ENCODE results near the gene NOSIP.

The NOSIP gene

GRCh38 chr19:49570997-49571676, 9.2 kb downstream of the NOSIP start:
- no peak for DNase-seq

- no peak for DNase-seq
Measured at GRCh38 chr19:49570138-49570856, 10.1 kb downstream of the NOSIP start.

GRCh38 chr19:49567861-49568441, 12.4 kb downstream of the NOSIP start:
- no peak for DNase-seq

DNA sequence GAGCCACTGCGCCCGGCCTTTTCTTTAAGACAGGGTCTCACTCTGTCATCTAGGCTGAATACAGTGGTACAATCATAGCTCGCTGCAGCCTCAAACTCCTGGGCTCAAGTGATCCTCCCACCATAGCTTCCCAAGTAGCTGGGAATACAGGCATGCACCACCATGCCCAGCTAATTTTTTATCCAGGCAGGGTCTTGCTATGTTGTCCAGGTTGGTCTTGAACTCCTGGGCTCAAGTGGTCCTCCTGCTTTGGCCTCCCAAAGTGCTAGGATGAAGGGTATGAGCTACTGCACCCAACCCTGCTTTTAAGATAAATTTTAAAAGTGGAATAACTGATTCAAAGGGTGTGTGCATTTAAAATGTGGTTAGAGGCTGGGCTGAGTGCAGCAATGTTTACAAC, 14.1 kb downstream of the NOSIP start:
- DNase-seq = no peak

- DNase-seq = no peak
Measured at GRCh38 chr19:49565261-49565660, 15.1 kb downstream of the NOSIP start.

- no peak for DNase-seq
Measured at GRCh38 chr19:49564616-49565045, 15.7 kb downstream of the NOSIP start.

DNA sequence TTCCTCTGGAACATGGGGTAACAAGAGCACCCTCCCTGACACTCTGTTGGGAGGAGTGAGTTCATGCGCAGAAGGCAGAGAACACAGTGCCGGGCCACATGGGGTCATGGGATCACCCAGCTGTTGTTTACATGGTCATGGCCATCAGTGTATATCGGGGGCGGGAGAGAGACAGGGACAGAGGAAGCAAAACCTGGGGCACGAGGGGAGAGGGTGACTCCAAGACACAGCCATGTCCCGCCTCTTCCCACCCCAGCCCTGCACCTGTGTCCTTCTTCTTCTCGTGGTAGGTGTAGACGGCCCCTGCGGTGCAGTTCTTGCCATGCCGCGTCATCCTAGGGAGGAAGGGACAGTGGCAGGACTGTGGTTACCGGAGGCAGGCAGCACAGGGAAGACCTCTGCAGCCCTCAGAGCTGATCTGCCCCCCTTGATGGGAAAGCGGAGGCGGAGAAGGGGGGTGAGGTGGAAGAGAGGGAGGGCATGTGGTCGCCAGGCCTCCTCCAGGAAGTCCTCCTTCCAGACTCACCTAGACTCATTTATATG, 19.9 kb downstream of the NOSIP start:
- DNase-seq = no peak

DNA sequence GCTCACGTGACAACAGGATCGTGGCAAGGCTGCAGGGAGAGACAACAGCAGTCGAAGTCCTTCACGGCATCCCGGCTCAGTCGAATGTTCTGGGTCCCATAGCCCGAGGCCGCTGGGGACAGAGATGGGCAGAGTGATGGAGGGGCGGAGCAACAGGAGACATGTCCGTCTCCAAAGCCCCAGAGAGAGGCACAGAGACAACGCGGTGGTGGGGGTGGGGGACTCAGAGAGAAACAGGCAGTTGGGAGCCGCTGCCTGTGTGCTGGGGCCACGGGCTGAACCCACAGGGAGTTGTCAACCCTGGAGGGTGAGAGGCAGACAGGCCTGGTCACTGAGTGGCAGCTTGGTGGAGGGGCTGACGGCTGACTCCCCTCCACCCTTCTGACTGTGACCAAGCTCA, 20.4 kb downstream of the NOSIP start:
- DNase-seq = no peak

DNA sequence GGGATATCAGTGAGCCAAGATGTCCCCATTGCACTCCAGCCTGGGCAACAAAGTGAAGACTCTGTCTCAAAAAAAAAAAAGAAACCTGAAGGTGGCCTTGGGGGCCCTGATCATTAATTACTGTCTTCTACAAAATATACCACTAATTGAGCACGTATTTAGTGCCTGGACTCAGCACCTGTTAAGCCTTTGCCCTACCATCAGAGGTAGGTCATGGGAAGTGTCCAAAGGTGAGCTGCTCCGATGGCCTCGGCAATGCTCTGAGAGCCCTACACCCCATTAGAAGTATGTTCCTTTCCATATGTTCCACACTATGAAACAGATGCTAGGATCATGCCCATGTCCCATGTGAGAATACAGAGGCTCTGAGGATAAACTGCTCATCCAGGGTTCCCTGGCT, 20.9 kb downstream of the NOSIP start:
- no peak for DNase-seq

GRCh38 chr19:49558591-49558990, 21.8 kb downstream of the NOSIP start:
- DNase-seq = no peak

GRCh38 chr19:49557641-49558325, 22.6 kb downstream of the NOSIP start:
- DNase-seq = no peak

DNA sequence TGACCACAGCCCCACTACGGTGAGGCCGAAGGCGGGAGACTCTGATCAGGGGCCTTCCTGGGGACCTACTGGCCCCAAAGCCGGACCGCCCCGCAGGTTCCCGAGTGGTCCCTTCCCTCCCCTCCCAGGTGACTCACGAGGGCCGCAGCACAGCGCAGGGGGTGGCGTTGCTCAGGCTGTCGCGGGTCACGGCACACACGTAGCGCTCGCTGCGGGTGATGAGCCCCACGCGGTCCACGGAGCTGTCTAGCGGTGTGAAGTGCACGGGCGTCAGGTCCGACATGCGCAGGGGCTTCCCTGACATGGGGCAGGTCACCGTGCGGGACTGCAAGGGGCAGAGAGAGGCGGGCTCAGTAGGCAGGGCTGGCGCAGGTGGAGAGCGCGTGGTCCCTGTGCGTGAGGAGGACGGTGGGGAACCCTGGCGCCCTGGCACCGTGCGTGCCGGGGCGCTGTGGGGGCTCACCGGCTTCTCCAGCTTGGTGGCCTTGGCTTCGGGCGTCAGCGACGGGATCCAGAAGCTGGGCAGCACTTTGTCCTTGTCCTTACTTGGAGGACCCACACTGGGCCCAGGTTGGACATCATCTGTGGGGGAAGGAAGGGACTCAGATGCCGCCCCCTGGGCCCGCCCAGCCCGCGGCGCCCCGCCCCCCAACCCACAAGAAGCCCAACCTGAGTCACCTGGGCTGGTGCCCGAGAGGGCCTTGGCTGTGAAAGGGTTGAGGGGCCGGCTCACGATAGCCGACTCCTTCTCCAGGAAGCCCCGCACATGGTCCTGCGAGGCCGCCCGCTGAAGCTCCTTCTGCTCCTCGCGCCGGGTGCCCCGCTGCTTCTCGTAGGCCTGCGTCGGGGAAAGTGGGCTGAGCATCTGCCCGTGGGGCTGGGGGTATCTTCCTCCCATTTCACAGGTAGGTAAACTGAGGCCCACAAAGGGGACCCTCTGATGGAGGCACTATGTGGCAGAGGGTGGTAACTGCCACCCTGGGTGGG, 23.7 kb downstream of the NOSIP start:
- DNase-seq = no peak

DNA sequence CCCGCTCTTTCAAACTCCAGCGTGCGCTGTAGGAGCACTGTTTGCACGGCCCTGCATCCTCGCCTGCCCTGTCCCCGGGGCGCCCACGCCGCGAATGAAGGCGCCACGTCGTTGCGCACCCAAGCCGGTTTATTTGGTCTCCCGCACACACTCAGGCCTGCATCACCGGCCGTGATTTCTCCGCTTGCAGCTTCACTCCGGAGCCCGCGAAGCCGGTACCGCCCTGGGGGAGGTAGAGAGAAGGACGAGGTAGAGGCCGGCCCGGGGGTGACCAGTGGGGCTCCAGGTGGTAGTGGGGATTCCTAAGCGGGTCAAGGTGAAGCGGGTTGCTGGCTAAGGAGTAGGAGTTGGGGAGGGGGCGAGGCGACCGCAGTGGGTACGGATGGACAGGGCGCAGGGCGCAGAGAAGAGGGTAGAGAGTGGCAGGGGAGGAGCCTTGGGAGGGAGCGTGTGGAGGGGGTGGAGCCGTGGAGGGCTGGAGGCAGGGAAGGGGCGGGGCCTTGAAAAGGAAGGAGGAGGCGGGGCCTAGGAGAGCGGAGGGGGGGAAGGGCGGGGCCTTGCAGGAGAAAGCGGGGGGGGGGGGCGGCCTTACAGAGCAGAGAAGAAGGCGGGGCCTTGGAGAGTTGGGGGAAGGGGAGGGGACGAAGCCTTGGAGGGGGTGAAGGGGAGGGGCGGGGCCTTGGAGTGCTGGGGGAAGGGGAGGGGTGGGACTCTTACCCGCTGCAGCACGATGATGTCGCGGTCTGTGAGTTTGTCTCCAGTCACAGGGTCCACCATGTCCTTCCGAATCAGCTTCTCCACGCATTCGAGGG, 24.6 kb downstream of the NOSIP start:
- no peak for DNase-seq

- DNase-seq = no peak
Measured at GRCh38 chr19:49554701-49555181, 25.6 kb downstream of the NOSIP start.

DNA sequence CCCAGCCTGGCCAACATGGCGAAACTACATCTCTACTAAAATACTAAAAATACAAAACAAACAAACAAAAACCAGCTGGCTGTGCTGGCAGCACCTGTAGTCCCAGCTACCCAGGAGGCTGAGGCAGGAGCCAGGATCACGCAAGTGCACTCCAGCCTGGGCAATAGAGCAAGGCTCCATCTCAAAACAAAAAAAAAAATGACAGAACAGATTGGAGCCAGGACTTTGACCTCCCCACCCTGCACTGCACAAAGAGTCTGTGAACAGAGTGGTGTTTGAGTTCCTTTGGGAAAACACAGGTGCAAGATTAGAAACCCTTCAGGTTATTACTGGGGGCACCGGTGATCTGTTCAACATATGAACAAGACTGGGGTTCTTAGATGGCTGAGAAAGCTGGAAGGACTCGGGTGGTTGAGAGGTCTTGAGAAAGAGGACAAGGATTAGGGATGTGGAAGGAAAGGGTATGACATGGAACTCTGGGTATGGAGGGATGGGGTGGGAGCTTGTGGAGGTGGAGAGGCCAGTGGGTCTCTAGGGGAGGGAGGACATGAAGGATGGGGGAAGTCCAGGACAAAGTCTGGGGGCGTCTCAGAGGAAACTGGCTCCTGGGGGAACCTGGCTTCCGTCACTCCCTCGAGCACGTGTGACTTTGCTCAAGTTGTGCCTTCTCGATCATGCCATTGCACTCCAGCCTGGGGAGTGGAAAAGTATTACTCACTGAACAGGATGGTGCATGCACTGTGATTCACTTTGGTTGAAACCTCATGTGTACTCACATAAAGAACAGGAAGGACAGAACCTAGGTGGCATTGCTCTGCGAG, 26.7 kb downstream of the NOSIP start:
- DNase-seq = no peak

- no peak for DNase-seq
Measured at GRCh38 chr19:49552749-49553148, 27.6 kb downstream of the NOSIP start.

- DNase-seq = no peak
Measured at GRCh38 chr19:49551531-49551930, 28.8 kb downstream of the NOSIP start.

DNA sequence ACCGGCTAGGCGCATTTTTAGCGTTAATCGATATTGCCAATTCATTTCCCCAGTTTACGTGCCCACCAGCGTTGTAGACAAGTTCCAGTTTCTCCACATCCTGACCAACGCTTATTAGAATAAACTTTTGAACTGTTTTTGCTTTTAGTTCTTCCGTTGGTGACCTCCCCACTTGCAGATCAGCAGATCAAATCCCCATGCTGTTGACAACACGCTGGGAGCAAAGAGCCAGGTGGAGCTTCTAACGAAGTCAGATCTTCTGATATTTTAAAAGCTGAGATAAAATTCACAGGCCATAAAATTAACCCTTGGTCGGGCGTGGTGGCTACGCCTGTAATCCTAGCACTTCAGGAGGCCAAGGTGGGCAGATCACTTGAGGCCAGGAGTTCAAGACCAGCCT, 31.3 kb downstream of the NOSIP start:
- DNase-seq = no peak

GRCh38 chr19:49546825-49547565, 33.4 kb downstream of the NOSIP start:
- DNase-seq = no peak

Data from activated CD4-positive, CD25-positive, alpha-beta regulatory T cell treated with anti-CD3 and anti-CD28 coated beads, Interleukin-2, amount 50 U/mL, for 72 hours (primary cell).